ENCODE results near the gene KCNQ1.

KCNQ1 gene

DNA sequence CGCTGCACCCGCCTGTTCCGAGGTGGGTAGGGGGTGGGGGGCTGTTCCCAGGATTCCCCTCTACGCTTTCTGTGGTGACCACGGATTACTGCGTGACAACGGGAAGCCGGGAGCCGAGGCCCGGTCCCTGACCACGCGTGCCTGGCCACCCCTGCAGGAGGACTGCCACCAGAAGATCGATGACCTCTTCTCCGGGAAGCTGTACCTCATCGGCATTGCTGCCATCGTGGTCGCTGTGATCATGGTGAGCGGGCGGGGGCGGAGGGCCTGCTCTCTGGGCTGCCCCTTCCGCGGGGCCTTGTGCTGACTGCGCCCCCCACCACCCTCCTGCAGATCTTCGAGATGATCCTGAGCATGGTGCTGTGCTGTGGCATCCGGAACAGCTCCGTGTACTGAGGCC lies 48.3 kb upstream of the KCNQ1 start:
- peaks cover 59% of the 10 kb centered on the region for H3K36me3 ChIP-seq (ENCODE audit: insufficient read depth, low read length)
- no peaks in the 10 kb centered on the region for H3K79me2 ChIP-seq (ENCODE audit: insufficient read depth, low read length)
- H3K9me3 ChIP-seq (ENCODE audit: low read length), result no peaks in the 10 kb centered on the region
- H3K27me3 ChIP-seq (ENCODE audit: insufficient read depth, low read length), result no peaks in the 10 kb centered on the region
- H2AFZ ChIP-seq (ENCODE audit: low read length), result no peak overlapping the region
- H3K4me3 ChIP-seq (ENCODE audit: low read depth, low read length, poor library complexity, severe bottlenecking), result no peak overlapping the region
- H3K9me2 ChIP-seq (ENCODE audit: low read depth, low read length), result no peaks in the 10 kb centered on the region
- H3K4me2 ChIP-seq (ENCODE audit: low read length), result no peak overlapping the region
- H3K27ac ChIP-seq (ENCODE audit: low read depth, low read length, poor library complexity, severe bottlenecking), result no peak overlapping the region
- TF ChIP-seq, protein P1, sequence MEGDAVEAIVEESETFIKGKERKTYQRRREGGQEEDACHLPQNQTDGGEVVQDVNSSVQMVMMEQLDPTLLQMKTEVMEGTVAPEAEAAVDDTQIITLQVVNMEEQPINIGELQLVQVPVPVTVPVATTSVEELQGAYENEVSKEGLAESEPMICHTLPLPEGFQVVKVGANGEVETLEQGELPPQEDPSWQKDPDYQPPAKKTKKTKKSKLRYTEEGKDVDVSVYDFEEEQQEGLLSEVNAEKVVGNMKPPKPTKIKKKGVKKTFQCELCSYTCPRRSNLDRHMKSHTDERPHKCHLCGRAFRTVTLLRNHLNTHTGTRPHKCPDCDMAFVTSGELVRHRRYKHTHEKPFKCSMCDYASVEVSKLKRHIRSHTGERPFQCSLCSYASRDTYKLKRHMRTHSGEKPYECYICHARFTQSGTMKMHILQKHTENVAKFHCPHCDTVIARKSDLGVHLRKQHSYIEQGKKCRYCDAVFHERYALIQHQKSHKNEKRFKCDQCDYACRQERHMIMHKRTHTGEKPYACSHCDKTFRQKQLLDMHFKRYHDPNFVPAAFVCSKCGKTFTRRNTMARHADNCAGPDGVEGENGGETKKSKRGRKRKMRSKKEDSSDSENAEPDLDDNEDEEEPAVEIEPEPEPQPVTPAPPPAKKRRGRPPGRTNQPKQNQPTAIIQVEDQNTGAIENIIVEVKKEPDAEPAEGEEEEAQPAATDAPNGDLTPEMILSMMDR (IDR thresholded peaks at IDR 0.05; ENCODE audit: low read length), result no peak
- no peak for TF ChIP-seq EZH2 (IDR thresholded peaks at IDR 0.05; ENCODE audit: borderline replicate concordance, low read length)
- H4K20me1 ChIP-seq (ENCODE audit: insufficient read depth, low read length), result no peaks in the 10 kb centered on the region
- H3K9ac ChIP-seq (ENCODE audit: low read length), result no peak overlapping the region
- H3F3A ChIP-seq (ENCODE audit: insufficient read depth, low read length), result no peaks in the 10 kb centered on the region
- H3K4me1 ChIP-seq (ENCODE audit: insufficient read depth, low read length, severe bottlenecking), result peaks cover 49% of the 10 kb centered on the region

GRCh38 chr11:2397005-2397404 lies 47.8 kb upstream of the KCNQ1 start:
- no peak overlapping the region for H2AFZ ChIP-seq (ENCODE audit: low read length)
- no peaks in the 10 kb centered on the region for H3K9me2 ChIP-seq (ENCODE audit: low read depth, low read length)
- H3K4me2 ChIP-seq (ENCODE audit: low read length), result no peak overlapping the region
- H3K27me3 ChIP-seq (ENCODE audit: insufficient read depth, low read length), result no peaks in the 10 kb centered on the region
- no peak overlapping the region for H3K9ac ChIP-seq (ENCODE audit: low read length)
- no peaks in the 10 kb centered on the region for H3K79me2 ChIP-seq (ENCODE audit: insufficient read depth, low read length)
- H3F3A ChIP-seq (ENCODE audit: insufficient read depth, low read length), result no peaks in the 10 kb centered on the region
- no peak overlapping the region for H3K4me3 ChIP-seq (ENCODE audit: low read depth, low read length, poor library complexity, severe bottlenecking)
- peaks cover 48% of the 10 kb centered on the region for H3K4me1 ChIP-seq (ENCODE audit: insufficient read depth, low read length, severe bottlenecking)
- peaks cover 53% of the 10 kb centered on the region for H3K36me3 ChIP-seq (ENCODE audit: insufficient read depth, low read length)
- no peak overlapping the region for H3K27ac ChIP-seq (ENCODE audit: low read depth, low read length, poor library complexity, severe bottlenecking)
- no peaks in the 10 kb centered on the region for H3K9me3 ChIP-seq (ENCODE audit: low read length)
- TF ChIP-seq, protein P1 (IDR thresholded peaks at IDR 0.05; ENCODE audit: low read length), result no peak
- TF ChIP-seq EZH2 (IDR thresholded peaks at IDR 0.05; ENCODE audit: borderline replicate concordance, low read length), result no peak
- H4K20me1 ChIP-seq (ENCODE audit: insufficient read depth, low read length), result no peaks in the 10 kb centered on the region

DNA sequence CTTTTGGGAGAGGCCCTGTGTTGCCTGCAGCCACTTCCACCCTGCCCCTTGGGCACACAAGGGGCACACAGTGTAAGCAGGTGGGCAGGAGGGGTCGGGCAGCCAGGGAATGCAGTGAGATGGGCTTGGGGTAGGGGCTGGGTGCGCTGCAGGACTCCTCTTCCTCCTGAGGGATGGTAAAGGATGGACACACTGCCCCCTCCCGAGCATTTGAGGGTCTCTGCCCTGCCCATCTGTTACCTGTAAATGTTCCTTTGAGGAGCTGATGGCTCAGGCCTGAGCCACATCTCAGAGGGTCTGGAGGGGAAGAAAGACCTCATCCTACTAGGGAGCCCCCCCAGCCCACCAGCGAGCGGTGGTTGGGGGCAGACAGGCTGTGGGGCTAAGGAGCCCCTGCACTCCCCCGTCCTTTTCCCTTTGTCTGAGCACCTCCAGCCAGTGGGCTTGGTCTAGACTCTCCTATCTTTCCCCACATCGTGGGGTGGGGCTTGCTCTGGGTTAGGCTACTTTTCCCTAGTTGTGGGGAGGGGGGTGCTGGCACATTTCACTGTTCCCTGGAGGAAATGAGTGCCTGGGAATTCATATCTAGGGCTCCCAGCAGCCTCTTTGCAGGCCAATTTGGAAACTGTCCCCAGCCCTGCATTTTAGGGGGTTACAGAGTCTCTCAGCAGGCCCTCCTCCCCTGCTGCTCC lies 46.0 kb upstream of the KCNQ1 start:
- Histone ChIP-seq H4K20me1 (ENCODE audit: insufficient read depth, low read length) (no peaks in the 10 kb centered on the region), H3F3A (ENCODE audit: insufficient read depth, low read length) (no peaks in the 10 kb centered on the region), H3K4me1 (ENCODE audit: insufficient read depth, low read length, severe bottlenecking) (peaks cover 30% of the 10 kb centered on the region), H3K4me3 (ENCODE audit: low read depth, low read length, poor library complexity, severe bottlenecking) (peak overlapping the region; percentile 71), H3K27me3 (ENCODE audit: insufficient read depth, low read length) (no peaks in the 10 kb centered on the region), H3K4me2 (ENCODE audit: low read length) (peak overlapping the region; percentile 69), H3K27ac (ENCODE audit: low read depth, low read length, poor library complexity, severe bottlenecking) (peak overlapping the region; percentile 55), H3K9me2 (ENCODE audit: low read depth, low read length) (no peaks in the 10 kb centered on the region), H3K9ac (ENCODE audit: low read length) (peak overlapping the region; percentile 76; the same call in 1 of the 2 replicates), H2AFZ (ENCODE audit: low read length) (no peak overlapping the region), H3K79me2 (ENCODE audit: insufficient read depth, low read length) (no peaks in the 10 kb centered on the region), H3K9me3 (ENCODE audit: low read length) (no peaks in the 10 kb centered on the region), H3K36me3 (ENCODE audit: insufficient read depth, low read length) (peaks cover 58% of the 10 kb centered on the region)
- TF ChIP-seq, protein P1 (IDR thresholded peaks at IDR 0.05; ENCODE audit: low read length), result peak; percentile 45; the same call in 1 of the 2 replicates
- TF ChIP-seq EZH2 (IDR thresholded peaks at IDR 0.05; ENCODE audit: borderline replicate concordance, low read length), result no peak
